ENCODE results near the gene CDC45.

The CDC45 gene

DNA sequence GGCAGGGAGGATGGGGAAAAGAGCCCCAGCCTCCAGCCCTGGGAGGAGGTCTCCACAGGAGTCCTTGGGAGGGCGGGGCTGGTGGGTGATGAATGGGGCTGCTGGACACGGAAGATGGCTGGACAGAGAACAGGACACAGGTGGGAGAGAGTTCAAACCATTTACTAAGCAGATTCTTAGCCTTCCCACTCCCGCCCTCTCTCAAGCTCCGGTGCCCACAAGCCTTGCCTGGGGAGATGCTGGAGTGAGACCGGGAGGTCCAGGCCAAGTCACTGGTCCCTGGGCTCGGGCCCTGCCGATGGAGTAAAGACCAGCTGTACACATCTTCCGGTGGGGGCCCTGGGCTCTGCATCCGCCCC is 43.1 kb downstream of the CDC45 start:
- H3K4me3 ChIP-seq (ENCODE audit: low read depth, low read length), result no peak overlapping the region
- TF ChIP-seq CTCF (IDR thresholded peaks at IDR 0.05; ENCODE audit: borderline replicate concordance, insufficient read depth, low read depth, low read length), result no peak

DNA sequence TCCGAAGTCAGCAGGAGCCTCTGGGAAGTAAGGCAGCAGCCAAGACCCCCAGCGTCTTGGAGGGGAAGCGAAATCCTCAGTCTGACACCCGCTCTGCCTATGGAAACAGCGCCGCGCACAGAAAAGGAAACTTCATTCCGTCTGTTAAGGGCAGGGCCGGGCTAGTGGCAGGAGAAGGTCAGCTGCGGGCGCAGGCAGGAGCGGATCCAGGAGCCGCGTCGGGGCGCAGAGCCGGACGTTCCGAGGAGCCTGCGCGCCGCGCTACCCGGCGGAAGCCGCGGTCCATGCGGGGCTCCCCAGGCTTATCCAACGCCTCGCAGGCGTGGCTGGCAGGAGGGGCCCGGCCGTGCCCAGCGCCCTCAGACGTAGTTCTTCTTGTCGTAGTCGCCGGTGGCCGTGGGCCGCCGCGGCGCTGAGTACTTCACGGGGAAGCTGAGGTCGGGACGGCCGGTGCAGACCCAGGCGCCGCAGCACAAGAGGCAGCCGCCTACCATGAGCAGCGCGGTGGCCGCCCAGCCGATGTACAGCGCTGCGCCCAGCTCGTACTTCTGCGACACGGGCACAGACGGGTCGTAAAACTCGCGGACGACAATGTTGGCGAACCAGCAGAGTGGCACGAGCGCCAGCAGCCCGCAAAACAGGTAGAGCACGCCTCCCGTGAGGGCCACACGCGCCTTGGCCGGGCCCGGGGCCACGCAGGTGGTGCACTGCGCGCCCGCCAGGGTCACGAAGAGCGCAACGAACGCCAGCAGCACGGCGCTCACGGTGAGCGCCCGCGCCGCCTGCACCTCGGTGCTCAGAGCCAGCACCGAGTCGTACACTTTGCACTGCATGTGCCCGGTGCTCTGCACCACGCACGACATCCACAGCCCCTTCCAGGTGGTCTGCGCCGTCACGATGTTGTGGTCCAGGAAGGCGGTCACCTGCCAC is 43.8 kb downstream of the CDC45 start:
- H3K4me3 ChIP-seq (ENCODE audit: low read depth, low read length), result no peak overlapping the region
- 0 out of 2 replicates have a peak, but pooled peaks have one; percentile 5 for TF ChIP-seq CTCF (IDR thresholded peaks at IDR 0.05; ENCODE audit: borderline replicate concordance, insufficient read depth, low read depth, low read length)

DNA sequence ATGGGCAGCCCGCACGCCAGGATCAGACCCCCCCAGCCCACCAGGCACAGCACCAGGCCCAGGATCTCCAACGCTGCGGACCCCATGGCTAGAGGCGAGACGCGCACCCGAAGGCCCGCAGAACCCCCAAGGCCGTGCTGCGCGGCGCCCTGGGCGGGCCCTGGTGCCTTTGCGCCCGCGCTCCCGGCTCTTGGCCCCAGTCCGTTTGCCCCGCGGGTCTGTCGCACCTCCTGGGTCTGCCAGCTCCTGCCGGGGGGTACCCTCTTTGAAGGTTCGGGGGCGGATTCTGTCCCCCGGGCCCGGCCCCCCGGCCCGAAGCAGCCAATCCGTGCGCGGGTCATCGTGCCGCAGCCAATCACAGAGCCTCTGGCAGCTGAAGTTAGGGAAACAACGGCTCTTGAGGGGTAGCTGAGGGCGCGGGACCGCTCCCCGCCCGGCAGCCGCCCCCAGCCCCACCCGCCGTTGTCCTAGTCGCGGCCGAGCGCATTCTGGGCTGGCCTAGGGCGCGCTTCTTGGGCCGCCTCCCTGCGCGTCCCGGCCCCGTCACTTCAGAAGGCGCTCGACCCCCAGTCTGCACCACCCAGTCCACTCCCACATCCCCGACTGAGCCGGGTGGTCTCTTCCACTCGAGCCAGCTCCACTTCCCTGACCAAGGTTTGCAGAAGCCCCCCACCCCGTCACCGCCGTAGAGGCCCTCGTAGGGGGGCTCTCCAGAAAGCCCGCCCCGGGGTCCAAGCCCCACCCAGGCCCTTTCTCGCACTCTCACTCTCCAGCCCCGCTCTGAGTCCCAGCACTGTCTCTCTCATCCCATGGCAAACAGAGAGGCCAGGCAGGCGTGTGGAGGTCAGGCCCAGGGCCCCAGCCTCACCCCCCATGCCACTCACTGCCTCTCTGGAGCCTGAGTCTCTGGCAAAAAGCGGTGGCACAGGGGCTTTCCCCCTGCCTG is 44.7 kb downstream of the CDC45 start, which contains the start of gene CLDN5:
Gene CLDN5, minus strand, starts transcription at position 241 of the 946 bp plus-strand sequence. Its CDS starts 155 bp downstream, at position 86.
- no peak within 1 kb of the TSS for H3K4me3 ChIP-seq (ENCODE audit: low read depth, low read length)
- no peak for TF ChIP-seq CTCF (IDR thresholded peaks at IDR 0.05; ENCODE audit: borderline replicate concordance, insufficient read depth, low read depth, low read length)

GRCh38 chr22:19525116-19525660 is 45.5 kb downstream of the CDC45 start:
- TF ChIP-seq CTCF (IDR thresholded peaks at IDR 0.05; ENCODE audit: borderline replicate concordance, insufficient read depth, low read depth, low read length), result no peak
- no peak overlapping the region for H3K4me3 ChIP-seq (ENCODE audit: low read depth, low read length)

- H3K4me3 ChIP-seq (ENCODE audit: low read depth, low read length), result no peak overlapping the region
- TF ChIP-seq CTCF (IDR thresholded peaks at IDR 0.05; ENCODE audit: borderline replicate concordance, insufficient read depth, low read depth, low read length), result no peak
These were observed 45.9 kb downstream of the CDC45 start for GRCh38 chr22:19525666-19526065.

DNA sequence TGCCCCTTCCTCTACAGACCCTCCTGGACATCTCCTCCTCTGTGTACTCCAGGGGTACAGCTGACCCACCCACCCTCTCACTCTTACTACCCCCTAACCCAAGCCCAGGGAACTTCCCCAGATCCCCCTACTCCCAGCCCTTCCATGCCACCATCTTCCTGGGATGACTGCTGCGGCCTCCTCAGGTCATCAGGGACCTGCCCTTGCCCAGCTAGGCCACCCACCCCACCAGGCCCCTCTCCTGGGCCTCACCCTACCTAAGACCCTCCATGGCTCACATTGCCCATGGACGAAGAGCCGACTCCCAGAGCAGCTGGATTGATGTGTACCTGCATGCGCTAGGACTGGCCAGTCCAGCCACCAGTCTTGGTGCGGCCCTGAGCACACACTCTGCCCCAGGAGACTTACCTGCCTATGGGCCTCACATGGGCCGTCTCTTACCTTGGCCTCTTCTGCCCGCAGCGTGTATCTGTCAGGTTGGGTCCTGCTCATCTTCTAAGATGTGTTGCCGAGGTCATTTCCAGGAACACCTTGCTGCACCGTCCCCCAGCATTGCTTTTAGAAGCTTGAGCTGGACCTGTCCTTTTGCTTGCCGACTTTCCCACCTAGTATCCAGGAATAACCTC is 46.5 kb downstream of the CDC45 start:
- TF ChIP-seq CTCF (IDR thresholded peaks at IDR 0.05; ENCODE audit: borderline replicate concordance, insufficient read depth, low read depth, low read length), result no peak

More for the DNA sequence above, 46.5 kb downstream of the CDC45 start:
- no peak overlapping the region for H3K4me3 ChIP-seq (ENCODE audit: low read depth, low read length)

All from GM12875 (cell line).